SK-N-MC (cell line): Measurements from ENCODE around the gene TAC3.

Source experiments
- DNase-seq: peaks from one replicate; pipeline ENCODE4 v3.0.0-alpha.2; 2011; ENCODE audit warnings: low read depth, low spot score
- H3K27ac ChIP-seq: fragments of 200-600 bp; sonication (generic); 2 replicates; pipeline ENCODE4 v1.5.1; 2016; ENCODE audit warnings: mixed run types
- H3K36me3 ChIP-seq: fragments of 200-600 bp; sonication (generic); 2 replicates; pipeline ENCODE4 v1.6.1; 2017; ENCODE audit warnings: antibody characterized with exemption, low read length, mixed read lengths; ENCODE audit not compliant: insufficient read depth
- H3K4me3 ChIP-seq: fragments of 200-600 bp; sonication (generic); 2 replicates; pipeline ENCODE4 v1.5.1; 2016
- H3K9ac ChIP-seq: fragments of 200-600 bp; sonication (generic); 2 replicates; pipeline ENCODE4 v1.8.0; 2017; ENCODE audit warnings: mixed run types, mixed read lengths; ENCODE audit not compliant: insufficient read length
- H3K9me3 ChIP-seq: fragments of 200-600 bp; sonication (generic); 2 replicates; pipeline ENCODE4 v1.6.1; 2017; ENCODE audit warnings: low read depth, mild to moderate bottlenecking, antibody characterized with exemption, low read length, moderate library complexity, mixed read lengths
- EZH2 ChIP-seq: fragments of 200-600 bp; sonication (generic); IDR thresholded peaks from one replicate; pipeline ENCODE4 v1.6.1; 2017; ENCODE audit warnings: antibody characterized with exemption
- FOXP2 ChIP-seq: optimal IDR thresholded peaks from 2 replicates; pipeline ENCODE3; 2011; ENCODE audit warnings: mild to moderate bottlenecking, moderate library complexity; ENCODE audit not compliant: insufficient read depth; ENCODE audit errors: extremely low read length, control extremely low read depth
- POLR2AphosphoS5 ChIP-seq: IDR thresholded peaks from 2 replicates; pipeline ENCODE4 v1.6.1; 2012; ENCODE audit warnings: mild to moderate bottlenecking, low read depth, low read length, borderline replicate concordance

Gene TAC3

DNA sequence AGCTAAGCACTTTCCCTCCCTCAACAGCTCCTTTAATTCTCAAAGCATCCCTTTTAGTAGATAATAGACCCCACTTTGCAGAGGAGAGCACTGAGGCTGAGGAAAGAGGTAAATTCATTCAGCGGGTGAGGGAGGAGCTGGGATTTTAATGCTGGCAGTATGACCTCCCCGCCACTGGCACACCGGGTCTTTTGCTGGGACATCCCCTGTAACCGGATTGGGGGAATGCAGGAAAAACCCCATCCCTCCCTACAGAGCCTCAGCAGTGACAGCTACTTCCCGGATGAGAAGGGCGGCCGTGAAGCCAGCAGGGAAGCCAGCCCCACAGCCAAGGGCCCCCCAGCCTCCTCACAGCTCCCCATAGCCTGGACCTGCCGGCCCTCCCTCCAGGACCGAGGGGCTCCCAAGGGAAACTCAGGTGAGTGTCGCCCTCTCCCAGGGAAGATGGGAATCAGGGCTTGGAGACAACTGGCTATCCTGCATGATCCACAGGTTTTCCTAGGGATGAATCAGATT lies 22.0 kb downstream of the TAC3 start:
- Histone ChIP-seq H3K9me3 (no peaks in the 10 kb centered on the region), H3K9ac (no peak overlapping the region), H3K36me3 (no peaks in the 10 kb centered on the region), H3K4me3 (no peak overlapping the region), H3K27ac (no peak overlapping the region)
- TF ChIP-seq POLR2AphosphoS5 (no peak), EZH2 (no peak), FOXP2 (no peak)
- no peak for DNase-seq

DNA sequence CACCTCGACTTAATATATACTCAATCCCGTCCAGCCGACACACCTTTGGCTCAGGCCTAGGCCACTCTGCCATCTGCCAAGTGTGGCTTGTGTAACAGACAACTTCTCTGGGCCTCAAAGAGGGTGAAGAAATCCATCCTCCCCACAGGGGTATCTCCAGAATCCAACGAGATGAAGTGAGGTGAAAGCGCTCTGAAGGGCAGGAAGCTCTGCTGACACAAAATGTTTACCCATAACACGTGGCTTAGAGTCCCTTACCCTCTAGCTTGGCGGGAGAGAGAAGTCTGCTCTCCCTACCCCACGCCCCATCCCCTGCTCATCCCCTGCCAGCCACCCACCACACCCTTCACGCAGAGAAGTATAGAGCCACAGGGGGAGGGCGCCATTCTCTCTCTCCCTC lies 23.0 kb downstream of the TAC3 start:
- Histone ChIP-seq H3K4me3 (no peak overlapping the region), H3K9me3 (no peaks in the 10 kb centered on the region), H3K27ac (no peak overlapping the region), H3K36me3 (no peaks in the 10 kb centered on the region), H3K9ac (no peak overlapping the region)
- no peak for TF ChIP-seq EZH2
- no peak for TF ChIP-seq POLR2AphosphoS5
- TF ChIP-seq FOXP2: no peak
- no peak for DNase-seq

DNA sequence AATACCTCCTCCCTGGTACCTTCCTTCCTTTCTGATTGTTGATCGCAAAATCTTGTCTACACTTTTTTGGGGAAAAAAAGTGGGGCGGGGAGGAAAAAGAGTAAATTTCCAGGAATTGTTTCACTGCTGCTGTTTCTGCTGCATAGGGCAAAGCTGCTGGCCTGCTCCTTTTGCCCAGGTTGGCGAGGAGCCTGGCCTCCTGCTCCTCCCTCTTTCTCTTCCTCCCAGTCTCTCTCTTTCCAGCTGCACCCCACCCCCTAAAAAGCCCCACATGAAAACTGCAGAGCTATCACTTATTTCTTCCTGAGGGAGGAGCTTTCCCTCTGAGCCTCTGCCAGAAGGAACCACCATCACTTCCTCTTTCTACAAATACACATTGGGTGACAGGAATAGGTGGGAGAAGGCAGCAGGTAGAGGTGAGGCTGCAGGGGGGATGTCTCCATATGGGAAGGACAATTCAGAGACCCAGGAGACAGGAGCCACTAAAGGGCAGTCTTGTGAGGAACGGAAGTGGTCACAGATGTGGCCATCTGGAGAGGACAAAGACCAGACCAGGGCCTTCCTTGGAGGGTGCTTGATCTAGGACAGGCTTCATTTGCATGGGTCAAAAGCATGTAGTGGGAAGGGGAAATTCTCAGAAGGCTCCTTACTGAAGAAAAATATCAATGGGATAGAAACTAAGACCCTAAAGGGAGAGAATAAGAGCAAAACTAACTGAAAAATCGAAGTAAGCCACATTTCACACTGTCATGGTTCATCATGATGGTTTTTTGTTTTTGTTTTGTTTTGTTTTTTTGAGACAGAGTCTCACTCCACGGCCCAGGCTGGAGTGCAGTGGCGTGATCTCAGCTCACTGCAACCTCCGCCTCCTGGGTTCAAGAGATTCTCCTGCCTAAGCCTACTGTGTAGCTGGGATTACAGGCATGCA lies 24.7 kb downstream of the TAC3 start:
- Histone ChIP-seq H3K9ac (peak overlapping the region; percentile 53), H3K27ac (peak overlapping the region; percentile 57), H3K4me3 (peak overlapping the region; percentile 16; the same call in 1 of the 2 replicates), H3K9me3 (no peaks in the 10 kb centered on the region), H3K36me3 (no peaks in the 10 kb centered on the region)
- no peak for DNase-seq
- TF ChIP-seq EZH2 (no peak), POLR2AphosphoS5 (no peak), FOXP2 (no peak)

DNA sequence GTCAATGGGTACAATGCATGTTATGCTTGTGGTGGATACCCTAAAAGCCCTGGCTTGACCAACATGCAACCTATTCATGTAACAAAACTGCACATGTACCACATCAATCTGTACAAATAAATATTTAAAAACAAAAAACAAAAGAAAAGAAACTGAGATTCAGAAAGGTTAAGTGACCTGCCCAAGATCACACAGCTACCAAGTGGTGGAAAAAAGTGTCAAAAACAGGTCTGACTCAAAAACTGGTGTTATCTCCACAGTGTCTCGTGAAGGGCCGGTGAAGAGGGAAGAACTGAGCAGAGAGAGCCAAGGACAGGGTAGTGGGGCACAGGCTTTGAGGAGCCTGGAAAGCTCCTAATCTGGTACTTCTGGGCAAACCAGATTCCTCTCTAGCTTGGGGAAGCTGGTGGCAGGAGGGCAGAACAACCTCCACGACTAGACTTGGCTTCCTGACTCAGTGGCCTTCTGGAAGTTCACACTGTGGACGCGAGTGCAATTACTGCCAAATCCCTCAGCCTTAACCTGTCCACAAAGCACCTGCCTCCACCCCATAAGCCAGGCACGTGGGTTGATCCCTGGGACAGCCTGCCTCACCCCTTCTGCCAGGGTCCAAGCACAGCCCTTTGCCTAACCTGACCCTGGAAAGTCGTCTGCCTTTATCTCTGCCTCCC lies 25.5 kb downstream of the TAC3 start:
- no peak for DNase-seq
- H3K9me3 ChIP-seq: no peaks in the 10 kb centered on the region
- no peak overlapping the region for H3K4me3 ChIP-seq
- H3K9ac ChIP-seq: peak overlapping the region; percentile 53
- H3K27ac ChIP-seq: peak overlapping the region; percentile 57; the same call in 1 of the 2 replicates
- TF ChIP-seq EZH2 (no peak), POLR2AphosphoS5 (no peak), FOXP2 (no peak)
- H3K36me3 ChIP-seq: no peaks in the 10 kb centered on the region

GRCh38 chr12:56989861-56990610 lies 26.3 kb downstream of the TAC3 start:
- no peak overlapping the region for H3K4me3 ChIP-seq
- TF ChIP-seq EZH2 (no peak), FOXP2 (no peak), POLR2AphosphoS5 (no peak)
- H3K36me3 ChIP-seq: no peaks in the 10 kb centered on the region
- no peak for DNase-seq
- H3K27ac ChIP-seq: no peak overlapping the region
- H3K9me3 ChIP-seq: no peaks in the 10 kb centered on the region
- H3K9ac ChIP-seq: no peak overlapping the region

- H3K36me3 ChIP-seq: no peaks in the 10 kb centered on the region
- no peak overlapping the region for H3K9ac ChIP-seq
- TF ChIP-seq FOXP2 (no peak), POLR2AphosphoS5 (no peak), EZH2 (no peak)
- H3K27ac ChIP-seq: no peak overlapping the region
- no peak for DNase-seq
- H3K9me3 ChIP-seq: no peaks in the 10 kb centered on the region
- H3K4me3 ChIP-seq: no peak overlapping the region
These were observed 28.1 kb downstream of the TAC3 start for GRCh38 chr12:56988207-56988739.

DNA sequence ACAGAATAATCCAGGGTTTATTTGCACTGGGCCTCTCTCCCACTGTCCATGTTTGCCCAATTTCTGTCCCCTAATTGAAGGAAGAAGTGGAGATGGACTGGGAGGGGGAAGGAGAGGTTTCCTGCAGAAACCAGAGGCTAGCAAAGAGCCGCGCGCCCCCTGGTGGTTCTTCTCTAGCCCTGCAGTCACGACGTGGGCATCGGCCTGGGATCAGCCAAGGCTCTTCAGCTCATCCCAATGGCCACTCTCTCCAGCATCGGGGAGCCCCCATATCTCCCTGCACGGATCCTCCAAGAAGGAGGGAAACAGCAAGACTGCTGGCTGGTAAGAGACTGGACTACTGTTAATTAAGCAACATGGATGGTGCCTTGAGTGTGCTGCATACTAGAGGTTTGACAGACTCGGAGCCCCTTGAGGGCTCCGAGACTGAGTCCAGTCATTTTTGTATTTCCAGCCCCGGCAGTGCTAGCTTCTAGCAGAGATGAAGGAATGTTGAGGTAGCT lies 28.7 kb downstream of the TAC3 start:
- Histone ChIP-seq H3K36me3 (no peaks in the 10 kb centered on the region), H3K27ac (no peak overlapping the region), H3K9me3 (no peaks in the 10 kb centered on the region), H3K9ac (no peak overlapping the region), H3K4me3 (no peak overlapping the region)
- TF ChIP-seq POLR2AphosphoS5 (no peak), EZH2 (no peak), FOXP2 (no peak)
- no peak for DNase-seq
